NCI-H2227 treated with DMSO at 0.1 percent for 48 hours (cell line): ENCODE data around the gene CDK6.
"Not testable (repeated sequence)": the region's sequence is repeated elsewhere in the genome, so short reads cannot be mapped to it uniquely, and the experiment has no call there.

Experiments
- DNase-seq: peaks from one replicate; lab custom pipeline; 2025; lab: John Stamatoyannopoulos, UW

Gene CDK6

DNA sequence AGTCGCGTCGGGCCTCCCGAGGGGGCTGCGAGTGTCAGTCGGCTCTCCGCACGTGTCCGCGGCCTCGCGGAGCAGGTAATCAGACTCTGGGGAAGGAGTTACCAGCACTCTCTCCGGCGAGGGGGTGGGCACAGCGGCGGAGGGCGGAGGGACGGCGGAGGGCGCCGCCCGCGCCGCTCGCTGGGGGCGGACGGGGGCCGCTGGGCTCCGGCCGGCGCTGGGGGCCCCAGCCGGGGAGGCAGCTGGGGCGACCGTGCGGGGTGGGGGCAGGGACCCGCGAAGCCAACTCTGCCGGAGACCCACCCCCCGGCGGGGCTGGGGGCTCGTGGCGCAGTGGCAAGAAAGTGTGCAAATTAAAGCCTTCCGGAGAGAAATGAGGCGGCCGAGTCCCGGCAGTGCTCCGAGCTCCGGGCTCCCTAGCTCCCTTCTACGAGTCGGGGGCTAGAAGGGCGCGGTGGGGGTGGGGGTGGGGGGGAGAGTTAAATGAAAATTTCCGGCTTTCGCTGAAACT, at the start of gene CDK6:
CDK6 (minus strand) TSS at position 85 of the 511 bp plus-strand sequence. CDS start 3,250 bp downstream, outside the sequence.
- peak; percentile 34 for DNase-seq

DNA sequence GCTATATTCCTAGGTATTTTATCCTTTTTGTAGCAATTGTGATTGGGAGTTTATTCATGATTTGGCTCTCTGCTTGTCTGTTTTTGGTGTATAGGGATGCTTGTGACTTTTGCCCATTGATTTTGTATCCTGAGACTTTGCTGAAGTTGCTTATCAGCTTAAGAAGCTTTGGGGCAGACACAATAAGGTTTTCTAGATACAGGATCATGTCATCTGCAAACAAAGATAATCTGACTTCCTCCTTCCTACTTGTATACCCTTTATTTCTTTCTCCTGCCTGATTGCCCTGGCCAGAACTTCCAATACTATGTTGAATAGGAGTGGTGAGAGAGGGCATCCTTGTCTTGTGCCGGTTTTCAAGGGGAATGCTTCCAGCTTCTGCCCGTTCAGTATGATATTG, 49.7 kb upstream of the CDK6 start:
- not testable (repeated sequence) for DNase-seq

DNA sequence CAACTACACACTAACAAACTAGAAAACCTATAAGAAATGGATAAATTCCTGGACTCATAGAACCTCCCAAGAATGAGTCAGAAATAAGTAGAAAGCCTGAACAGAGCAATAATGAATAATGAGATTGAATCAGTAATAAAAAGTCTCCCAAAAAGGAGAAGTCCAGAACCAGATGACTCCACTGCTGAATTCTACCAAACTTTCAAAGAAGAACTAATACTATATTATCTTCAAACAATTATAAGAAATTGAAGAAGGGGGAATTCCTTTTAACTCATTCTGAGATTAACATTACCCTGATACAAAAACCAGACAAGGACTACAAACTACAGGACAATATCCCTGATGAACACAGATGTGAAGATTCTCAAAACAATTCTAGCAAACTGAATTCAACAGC, 47.8 kb upstream of the CDK6 start:
- no peak for DNase-seq

- DNase-seq, result no peak
These were observed 46.4 kb upstream of the CDK6 start for GRCh38 chr7:92882760-92883159.

GRCh38 chr7:92881091-92881485, 44.7 kb upstream of the CDK6 start:
- no peak for DNase-seq

- DNase-seq, result no peak
These were observed 44.1 kb upstream of the CDK6 start for GRCh38 chr7:92880212-92881090.

GRCh38 chr7:92877367-92877766, 41.0 kb upstream of the CDK6 start:
- no peak for DNase-seq

DNA sequence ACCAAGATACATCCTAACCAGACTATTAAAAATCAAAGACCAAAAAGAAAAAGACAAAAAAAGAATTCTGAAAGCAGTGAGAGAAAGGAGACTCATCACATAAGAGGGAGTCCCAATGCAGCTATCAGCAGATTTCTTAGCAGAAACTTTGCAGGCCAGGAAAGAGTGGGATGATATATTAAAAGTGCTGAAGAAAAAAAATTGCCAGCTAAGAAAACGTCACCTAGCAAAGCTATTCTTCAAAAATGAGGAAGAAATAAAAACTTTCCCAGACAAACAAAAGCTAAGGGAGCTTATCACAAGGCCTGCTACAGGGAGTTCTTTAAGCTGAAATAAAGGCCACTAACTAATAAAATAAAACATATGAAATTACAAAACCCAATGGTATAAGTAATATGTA, 40.5 kb upstream of the CDK6 start:
- no peak for DNase-seq

GRCh38 chr7:92875719-92876118, 39.3 kb upstream of the CDK6 start:
- DNase-seq, result no peak

- DNase-seq, result no peak
These were observed 38.8 kb upstream of the CDK6 start for GRCh38 chr7:92875173-92875572.

- DNase-seq, result no peak
These were observed 38.2 kb upstream of the CDK6 start for GRCh38 chr7:92874567-92874966.

DNA sequence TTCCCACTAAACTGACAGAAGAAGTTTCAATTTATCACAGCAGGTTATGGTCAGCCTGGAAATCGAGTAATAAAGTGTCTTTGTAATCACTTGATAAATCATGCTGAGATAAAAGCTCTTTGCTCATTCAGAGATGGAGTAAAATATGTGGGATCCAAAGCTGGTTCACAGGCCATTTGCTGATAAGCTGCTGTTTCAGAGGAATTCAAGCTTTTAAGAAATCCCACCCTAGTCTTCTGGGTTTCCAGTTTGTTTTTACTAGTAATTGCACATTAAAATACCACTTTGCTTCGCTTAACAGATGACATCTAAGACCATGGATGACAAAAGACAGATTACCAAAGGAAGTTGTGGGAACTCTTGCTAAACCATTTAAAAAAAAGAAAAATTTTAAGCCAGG, 37.4 kb upstream of the CDK6 start:
- DNase-seq, result peak; percentile 91

DNA sequence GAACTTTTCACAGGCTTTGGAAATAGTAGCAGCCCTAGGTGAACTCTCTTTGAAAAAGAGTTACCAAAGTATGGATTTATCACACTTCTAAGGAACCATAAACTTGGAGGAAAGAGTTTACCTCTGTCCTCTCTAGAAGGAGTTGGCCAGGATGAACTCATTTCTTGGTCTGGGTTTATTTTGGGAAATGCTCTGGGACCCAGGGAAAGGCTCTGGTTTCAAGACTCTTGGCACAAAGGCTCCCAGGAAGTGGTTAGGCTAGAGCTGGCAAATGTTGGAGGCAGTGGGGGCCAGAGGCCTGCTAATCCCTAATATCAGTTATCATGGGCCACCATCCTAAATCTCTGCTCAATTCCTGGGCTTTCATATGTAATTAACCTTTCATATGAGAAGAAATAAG, 36.3 kb upstream of the CDK6 start:
- DNase-seq, result no peak

DNA sequence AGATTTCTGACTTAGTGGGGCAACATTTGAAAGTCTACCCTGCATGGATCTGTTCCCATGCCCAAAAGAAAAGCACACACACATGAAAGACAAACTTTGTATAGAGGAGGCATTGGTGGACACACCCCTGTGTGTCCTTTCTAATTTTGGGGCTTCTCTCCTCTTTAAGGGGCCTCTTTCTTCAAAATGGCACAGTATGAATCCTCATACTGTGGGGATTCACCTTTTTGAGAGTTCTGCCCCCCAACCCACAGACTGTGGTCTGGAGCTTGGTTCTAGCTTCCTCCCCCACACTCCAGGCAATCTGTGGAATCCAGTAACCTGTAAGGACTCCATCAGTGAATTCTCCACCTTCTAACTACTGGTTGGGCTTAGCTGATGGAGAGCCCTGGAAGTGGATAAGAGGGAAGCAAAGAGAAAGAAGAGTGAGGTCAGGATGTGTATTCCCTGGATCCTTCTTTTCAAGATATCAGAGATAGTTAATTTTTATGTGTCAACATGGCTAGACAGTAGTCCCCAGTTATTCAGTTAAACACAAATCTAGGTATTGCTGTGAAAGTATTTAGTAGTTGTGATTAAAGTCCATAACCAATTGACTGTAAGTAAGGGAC, 32.4 kb upstream of the CDK6 start:
- no peak for DNase-seq

- not testable (repeated sequence) for DNase-seq
These were observed 27.8 kb upstream of the CDK6 start for GRCh38 chr7:92864169-92864568.

GRCh38 chr7:92856436-92856835, 20.1 kb upstream of the CDK6 start:
- DNase-seq, result no peak

DNA sequence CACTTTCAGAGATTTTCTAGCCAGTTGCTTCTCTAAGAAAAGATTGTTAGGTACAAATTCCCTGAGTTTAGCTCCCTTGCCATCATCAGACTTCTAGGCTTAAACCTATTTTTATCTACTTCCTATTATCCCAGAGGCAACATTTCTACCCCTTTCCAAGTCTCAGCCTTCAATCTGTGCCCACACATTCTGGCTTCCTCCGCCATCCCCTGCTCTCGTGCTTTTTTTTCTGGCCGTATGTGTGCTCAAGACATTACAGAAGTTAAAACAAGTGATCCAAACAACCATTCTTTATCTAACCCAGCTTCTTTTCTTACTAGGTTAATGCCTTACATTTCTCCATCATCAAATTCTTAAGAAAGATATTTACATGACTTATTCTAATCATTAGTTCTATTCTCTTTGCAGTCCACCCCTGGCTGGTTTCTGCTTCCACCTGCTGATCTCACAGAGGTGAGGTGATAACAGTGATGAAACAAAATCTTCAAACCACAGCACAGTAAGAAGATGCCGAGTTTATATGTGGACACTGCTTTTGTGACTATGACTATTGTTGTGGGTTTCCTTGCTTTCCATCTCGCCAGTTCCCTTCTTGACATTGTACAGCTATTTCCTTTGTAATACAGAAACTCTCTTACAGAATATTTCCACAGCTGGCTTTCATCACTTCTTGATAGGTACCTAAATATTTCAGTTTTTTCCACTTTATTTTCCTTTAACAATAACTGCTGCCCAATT, 18.3 kb upstream of the CDK6 start:
- DNase-seq, result peak; percentile 33

DNA sequence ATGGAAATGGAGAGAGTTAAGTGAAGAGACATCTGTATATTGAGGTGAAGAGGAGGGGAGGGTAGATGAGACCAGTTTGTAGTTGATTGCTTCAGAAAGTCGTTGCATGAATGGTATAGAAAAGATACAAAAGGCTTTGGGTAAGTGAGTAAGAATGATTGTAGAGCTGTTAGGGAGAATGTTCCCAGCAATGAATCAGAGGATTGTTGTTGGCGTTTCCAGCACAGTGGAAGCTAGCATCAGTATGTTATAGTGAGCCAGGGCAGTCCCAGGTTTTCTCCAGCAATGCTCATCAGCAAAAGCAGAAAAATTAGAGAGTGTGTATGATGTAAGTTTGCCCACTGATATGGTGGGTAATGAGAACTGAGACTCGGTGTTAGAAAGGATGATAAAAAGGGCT, 15.4 kb upstream of the CDK6 start:
- DNase-seq, result no peak

GRCh38 chr7:92850516-92850915, 14.1 kb upstream of the CDK6 start:
- DNase-seq, result no peak

GRCh38 chr7:92849322-92849721, 12.9 kb upstream of the CDK6 start:
- no peak for DNase-seq

DNA sequence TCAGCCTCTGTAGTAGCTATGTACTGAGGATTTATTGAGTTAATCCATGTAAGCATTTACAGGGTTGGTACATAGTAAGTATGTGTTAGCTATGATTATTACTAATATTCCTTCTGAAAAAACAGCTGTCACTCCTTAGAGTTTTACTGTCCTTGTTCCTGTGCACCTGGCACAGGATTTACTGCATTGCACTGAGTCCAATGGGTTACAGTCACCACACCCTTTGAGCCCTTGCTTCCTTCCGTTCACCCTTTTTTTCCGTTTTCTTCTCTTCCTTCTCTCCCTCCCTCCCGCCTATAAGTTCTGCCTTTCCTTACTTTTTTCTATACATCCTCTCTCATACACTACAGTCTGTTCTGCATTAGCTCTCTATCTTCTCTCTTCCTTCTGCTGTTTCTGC, 12.5 kb upstream of the CDK6 start:
- DNase-seq, result no peak

DNA sequence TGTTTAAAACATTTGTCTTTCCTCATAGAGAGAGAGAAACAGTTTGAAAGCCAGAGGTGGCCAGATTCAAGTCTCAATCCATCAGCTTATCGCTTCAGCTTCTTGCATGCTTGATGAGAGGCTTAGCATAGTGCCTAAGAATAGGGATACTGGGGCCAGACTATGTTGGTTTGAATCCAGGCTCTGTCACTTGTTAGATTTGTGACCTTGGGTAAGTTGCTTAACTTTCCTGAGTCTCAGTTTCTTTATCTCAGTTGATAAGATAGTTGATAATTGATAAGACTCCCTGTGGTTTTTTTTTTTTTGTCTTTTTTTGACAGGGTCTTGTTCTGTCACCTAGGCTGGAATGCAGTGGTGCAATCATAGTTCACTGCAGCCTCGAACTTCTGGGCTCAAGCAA, 12.1 kb upstream of the CDK6 start:
- DNase-seq, result no peak

GRCh38 chr7:92847305-92847704, 10.9 kb upstream of the CDK6 start:
- DNase-seq, result no peak
